Panc1 (cell line): ENCODE data around the gene TEX51. TPM values are rescaled to one million over a fixed set of nuclear protein-coding genes. Genes with fewer than 3 reads are reported as not detected.

Experiments
- ATAC-seq: fragments of 200-7000 bp; cut with Tn5 transposase; 2 replicates; pipeline ENCODE4 v1.9.1; 2020; ENCODE audit warnings: mild to moderate bottlenecking, moderate library complexity
- BruUV-seq: library from RNA; stranded (reverse); fragments of 400-500 nt; replicated peaks from 2 replicates; lab custom pipeline; 2021; lab: Mats Ljungman, UMichigan
- CTCF ChIA-PET: fragments of 300-600 bp; sonication (Branson Sonifier 250); formaldehyde crosslinking; loops from one replicate; lab custom pipeline; 2022; ENCODE audit warnings: antibody characterized with exemption; lab: Charles Lee
- POLR2A ChIA-PET: fragments of 300-600 bp; sonication (Branson Sonifier 250); formaldehyde crosslinking; loops from one replicate; lab custom pipeline; 2022; ENCODE audit warnings: antibody characterized with exemption; lab: Charles Lee
- DNase-seq: peaks from one replicate; pipeline ENCODE4 v3.0.0-alpha.2; 2010; ENCODE audit warnings: low read depth, low spot score
- H3K27ac ChIP-seq: 2 replicates; pipeline ENCODE4 v1.5.1; 2011; ENCODE audit warnings: mild to moderate bottlenecking, low read length, inconsistent platforms
- H3K27me3 ChIP-seq: fragments of 200-500 bp; sonication (Bioruptor generic); 2 replicates; pipeline ENCODE4 v1.6.0; 2014; ENCODE audit warnings: low read length, inconsistent platforms; ENCODE audit not compliant: control insufficient read depth, insufficient read depth
- H3K36me3 ChIP-seq: fragments of 200-500 bp; sonication (Bioruptor generic); 2 replicates; pipeline ENCODE4 v1.5.1; 2014; ENCODE audit warnings: inconsistent platforms, mild to moderate bottlenecking, low read length, moderate library complexity; ENCODE audit not compliant: control insufficient read depth, insufficient read depth
- H3K4me1 ChIP-seq: 2 replicates; pipeline ENCODE4 v1.5.1; 2011; ENCODE audit warnings: inconsistent platforms, mild to moderate bottlenecking, low read length, moderate library complexity; ENCODE audit not compliant: control insufficient read depth, insufficient read depth
- H3K4me3 ChIP-seq, 2 experiments: 2 replicates each; pipeline ENCODE4 v1.5.1; 2011 to 2012; ENCODE audit warnings: low read depth in 2 of 2, low read length in 2 of 2, mild to moderate bottlenecking in 2 of 2, inconsistent platforms in 1 of 2, moderate library complexity in 1 of 2
- H3K9me3 ChIP-seq: fragments of 200-500 bp; sonication (Bioruptor generic); 2 replicates; pipeline ENCODE4 v1.5.1; 2014; ENCODE audit warnings: low read depth, mild to moderate bottlenecking, inconsistent platforms, low read length, moderate library complexity; ENCODE audit not compliant: control insufficient read depth, insufficient read depth
- CTCF ChIP-seq: fragments of 450-650 bp; IDR thresholded peaks from 2 replicates; pipeline ENCODE4 v1.5.1; 2017; ENCODE audit warnings: mild to moderate bottlenecking
- POLR2AphosphoS5 ChIP-seq: IDR thresholded peaks from 2 replicates; pipeline ENCODE4 v1.6.1; 2012; ENCODE audit warnings: mild to moderate bottlenecking, low read depth, low read length, moderate library complexity
- REST ChIP-seq, 2 experiments: IDR thresholded peaks; 2 replicates each; pipeline ENCODE4 v1.6.1; 2011 to 2012; ENCODE audit warnings: low read depth in 2 of 2, control low read depth in 1 of 2, low read length in 1 of 2, mild to moderate bottlenecking in 1 of 2, moderate library complexity in 1 of 2; ENCODE audit not compliant: insufficient read depth in 1 of 2
- SIN3A ChIP-seq: IDR thresholded peaks from 2 replicates; pipeline ENCODE4 v1.6.1; 2012; ENCODE audit warnings: low read depth, mild to moderate bottlenecking, low read length, moderate library complexity, borderline replicate concordance; ENCODE audit not compliant: insufficient read depth
- TCF7L2 ChIP-seq: IDR thresholded peaks from 2 replicates; pipeline ENCODE4 v1.6.1; 2011; ENCODE audit warnings: mild to moderate bottlenecking, low read depth, low read length, inconsistent platforms
- in situ Hi-C: cut with HindIII; loops from 2 replicates; pipeline ENCODE4 v1.10.0; 2016; ENCODE audit warnings: low sequenced_read_pairs, low pct_unique_long_range_greater_than_20kb
- intact Hi-C: fragments of 100-400 bp; cut with micrococcal nuclease; formaldehyde crosslinking; loops from one replicate; pipeline ENCODE4 v1.10.0; 2022; ENCODE audit not compliant: unreplicated experiment
- total RNA-seq: library from RNA; stranded (reverse); gene quantifications from one replicate; pipeline ENCODE4 v1.2.1, GENCODE V29; 2021; ENCODE audit not compliant: unreplicated experiment

The TEX51 gene
- total RNA-seq, 1 experiment from 2014 or later: not detected

GRCh38 chr2:126909366-126909765 lies 10.7 kb downstream of the TEX51 start:
- no peak overlapping the region for H3K27ac ChIP-seq
- H3K9me3 ChIP-seq: no peaks in the 10 kb centered on the region
- CTCF ChIA-PET: no interaction called here
- no TSS peak for BruUV-seq
- POLR2A ChIA-PET: no interaction called here
- DNase-seq (no peak), ATAC-seq (no peak)
- no peaks in the 10 kb centered on the region for H3K27me3 ChIP-seq
- no peak overlapping the region for H3K4me3 ChIP-seq
- H3K36me3 ChIP-seq: no peaks in the 10 kb centered on the region
- H3K4me1 ChIP-seq: no peaks in the 10 kb centered on the region
- in situ Hi-C loops (no loop called here), intact Hi-C loops (no loop called here)
- TF ChIP-seq TCF7L2 (no peak), CTCF (no peak), POLR2AphosphoS5 (no peak), REST (IDR thresholded peaks at IDR 0.05; ENCODE audit: insufficient read depth in 1 of 2, low read depth in 2 of 2, low read length in 1 of 2) (no peak), SIN3A (no peak)

GRCh38 chr2:126909781-126910180 lies 11.1 kb downstream of the TEX51 start:
- DNase-seq: no peak
- ATAC-seq: no peak
- Histone ChIP-seq H3K9me3 (no peaks in the 10 kb centered on the region), H3K4me3 (no peak overlapping the region), H3K36me3 (no peaks in the 10 kb centered on the region), H3K27me3 (no peaks in the 10 kb centered on the region), H3K27ac (no peak overlapping the region), H3K4me1 (no peaks in the 10 kb centered on the region)
- no peak for TF ChIP-seq TCF7L2
- no peak for TF ChIP-seq REST (IDR thresholded peaks at IDR 0.05; ENCODE audit: insufficient read depth in 1 of 2, low read depth in 2 of 2, low read length in 1 of 2)
- TF ChIP-seq SIN3A: no peak
- TF ChIP-seq CTCF: no peak
- no peak for TF ChIP-seq POLR2AphosphoS5
- CTCF ChIA-PET: no interaction called here
- POLR2A ChIA-PET: no interaction called here
- BruUV-seq: no TSS peak
- intact Hi-C loops: no loop called here
- in situ Hi-C loops: no loop called here
